ENCODE measurements around the gene C9orf43.
"Not testable (repeated sequence)": the region's sequence is repeated elsewhere in the genome, so short reads cannot be mapped to it uniquely, and the experiment has no call there.

Gene C9orf43

DNA sequence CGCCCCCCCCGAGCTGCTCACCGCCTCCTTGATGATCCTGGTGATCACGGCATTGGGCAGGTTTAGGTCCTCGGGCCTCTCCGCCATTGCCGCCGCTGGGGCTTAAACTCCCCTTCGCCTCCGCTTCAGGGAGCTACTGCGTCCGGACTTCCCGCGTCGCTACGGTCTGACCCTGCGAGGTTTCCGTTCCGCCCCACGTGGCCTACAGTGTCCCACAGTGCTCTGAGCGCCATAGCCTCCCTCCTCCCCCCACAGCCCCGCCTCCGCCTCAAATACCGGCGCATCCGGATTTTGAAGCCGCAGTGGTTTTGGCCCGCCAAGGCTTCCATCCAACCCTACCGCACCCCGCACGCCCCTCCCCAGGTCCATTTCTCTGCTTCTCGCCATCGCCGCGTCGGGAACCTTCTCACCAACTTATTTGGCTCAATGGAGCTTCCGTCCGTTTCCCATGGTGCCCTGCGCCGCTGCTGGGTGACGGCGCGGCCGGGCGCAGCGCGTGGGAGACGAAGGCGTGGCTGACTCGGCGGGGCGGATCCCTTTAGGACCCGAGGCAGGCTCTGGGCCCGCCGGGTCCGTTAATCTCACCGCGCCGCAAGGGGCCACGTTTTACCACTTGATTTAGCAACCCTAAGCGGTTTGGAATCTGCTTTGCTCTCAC lies at the start of gene C9orf43, which contains the start of gene POLE3:
Gene C9orf43, plus strand, starts transcription at position 541 of the 658 bp plus-strand sequence. CDS start 2,747 bp downstream, outside the sequence.
Gene POLE3, minus strand, starts transcription at position 469 of the 658 bp plus-strand sequence. Its CDS starts 382 bp downstream, at position 87.
- peak; percentile 93 for DNase-seq (ENCODE audit: low read depth)

GRCh38 chr9:113361304-113362018 lies 49.1 kb upstream of the C9orf43 start:
- no peak for DNase-seq (ENCODE audit: low read depth)

DNA sequence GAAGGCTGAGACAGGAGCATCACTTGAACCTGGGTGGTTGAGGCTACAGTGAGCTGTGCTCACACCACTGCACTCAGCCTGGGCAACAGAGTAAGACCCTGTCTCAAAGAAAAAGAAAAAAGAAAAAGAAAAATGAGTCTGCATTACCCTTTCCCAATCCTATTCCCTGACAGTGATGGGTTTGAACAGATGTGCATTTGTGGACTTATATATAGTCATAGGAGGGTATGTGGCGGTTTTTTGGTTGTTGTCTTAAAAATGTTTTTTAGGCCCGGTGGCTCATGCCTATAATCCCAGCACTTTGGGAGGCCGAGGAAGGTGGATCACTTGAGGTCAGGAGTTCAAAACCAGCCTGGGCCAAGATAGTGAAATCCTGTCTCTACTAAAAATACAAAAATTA lies 47.2 kb upstream of the C9orf43 start:
- no peak for DNase-seq (ENCODE audit: low read depth)

DNA sequence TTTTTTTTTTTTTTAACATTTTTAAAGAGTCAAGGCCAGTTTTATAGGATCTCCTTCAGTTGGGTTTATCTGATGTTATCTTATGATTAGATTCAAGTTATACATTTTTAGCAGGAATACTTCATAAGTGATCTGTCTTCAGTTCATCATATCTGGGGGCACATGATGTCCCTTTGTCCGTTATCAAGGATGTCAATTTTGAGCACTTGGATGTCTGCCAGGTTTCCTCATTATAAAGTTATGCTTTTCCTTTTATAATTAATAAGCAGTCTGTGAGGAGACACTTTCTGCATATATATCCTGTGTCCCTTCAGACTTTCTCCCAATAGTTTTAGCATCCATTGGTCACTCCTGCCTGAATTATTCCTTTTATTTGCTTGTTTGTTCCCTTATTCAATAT lies 45.6 kb upstream of the C9orf43 start:
- DNase-seq (ENCODE audit: low read depth), result no peak

DNA sequence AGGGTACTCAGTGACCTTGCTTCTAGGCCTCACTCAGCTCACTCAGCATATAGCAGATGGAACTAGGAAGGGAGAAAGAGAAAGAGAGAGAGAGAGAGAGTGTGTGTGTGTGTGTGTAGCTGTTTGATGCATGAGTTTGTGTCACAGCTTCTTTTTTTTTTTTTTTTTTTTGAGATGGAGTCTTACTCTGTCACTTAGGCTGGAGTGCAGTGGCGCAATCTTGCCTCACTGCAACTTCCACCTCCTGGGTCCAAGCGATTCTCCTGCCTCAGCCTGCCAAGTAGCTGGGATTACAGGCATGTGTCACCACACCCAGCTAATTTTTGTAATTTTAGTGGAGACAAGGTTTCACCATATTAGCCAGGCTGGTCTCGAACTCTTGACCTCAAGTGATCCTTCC lies 44.9 kb upstream of the C9orf43 start:
- DNase-seq (ENCODE audit: low read depth), result not testable (repeated sequence)

DNA sequence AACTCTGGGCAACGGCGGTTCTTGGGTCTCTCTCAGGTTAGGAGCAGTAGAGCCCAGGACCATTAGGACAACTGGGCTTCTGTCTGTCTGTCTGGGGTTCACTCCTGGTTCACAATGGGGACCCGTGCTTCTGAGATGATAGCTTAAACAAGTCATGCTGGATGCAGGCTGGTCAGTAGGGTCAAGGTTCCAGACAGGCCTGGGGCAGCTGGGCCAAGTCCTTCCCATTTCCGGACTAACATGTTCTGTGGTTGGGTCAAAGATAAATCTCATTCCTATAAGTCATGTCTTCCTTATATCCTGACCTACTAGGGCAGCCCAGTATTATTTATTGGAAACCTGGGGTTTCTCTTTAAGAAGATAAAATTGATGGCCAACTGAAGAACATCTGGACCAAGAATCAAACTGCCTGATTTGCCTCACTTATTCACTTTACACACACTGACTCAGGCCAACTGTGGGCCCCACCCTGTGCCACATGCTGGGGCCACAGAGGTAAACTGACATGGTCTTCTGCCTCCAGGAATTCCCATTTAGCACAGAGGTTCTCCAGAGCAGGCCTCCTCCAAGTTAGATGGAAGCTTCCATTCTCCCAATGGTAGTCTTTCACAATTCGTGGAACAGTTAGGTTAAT lies 42.1 kb upstream of the C9orf43 start:
- no peak for DNase-seq (ENCODE audit: low read depth)

GRCh38 chr9:113368982-113369854 lies 41.3 kb upstream of the C9orf43 start:
- no peak for DNase-seq (ENCODE audit: low read depth)

DNA sequence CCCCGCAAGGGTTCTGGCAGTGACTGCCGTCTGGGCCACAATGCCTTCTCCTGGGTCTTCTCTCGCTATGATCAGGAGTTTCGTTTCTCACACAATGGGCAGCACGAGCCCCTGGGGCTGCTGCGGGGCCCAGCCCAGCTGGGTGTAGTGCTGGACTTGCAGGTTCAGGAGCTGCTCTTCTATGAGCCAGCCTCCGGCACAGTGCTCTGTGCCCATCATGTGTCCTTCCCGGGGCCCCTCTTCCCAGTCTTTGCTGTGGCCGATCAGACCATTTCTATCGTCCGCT lies 40.7 kb upstream of the C9orf43 start:
- DNase-seq (ENCODE audit: low read depth), result no peak

- no peak for DNase-seq (ENCODE audit: low read depth)
Measured at GRCh38 chr9:113370806-113371325, 39.7 kb upstream of the C9orf43 start.

GRCh38 chr9:113372059-113372458 lies 38.5 kb upstream of the C9orf43 start:
- DNase-seq (ENCODE audit: low read depth), result no peak

- DNase-seq (ENCODE audit: low read depth), result no peak
Measured at GRCh38 chr9:113373256-113373655, 37.3 kb upstream of the C9orf43 start.

- no peak for DNase-seq (ENCODE audit: low read depth)
Measured at GRCh38 chr9:113373676-113374392, 36.7 kb upstream of the C9orf43 start.

DNA sequence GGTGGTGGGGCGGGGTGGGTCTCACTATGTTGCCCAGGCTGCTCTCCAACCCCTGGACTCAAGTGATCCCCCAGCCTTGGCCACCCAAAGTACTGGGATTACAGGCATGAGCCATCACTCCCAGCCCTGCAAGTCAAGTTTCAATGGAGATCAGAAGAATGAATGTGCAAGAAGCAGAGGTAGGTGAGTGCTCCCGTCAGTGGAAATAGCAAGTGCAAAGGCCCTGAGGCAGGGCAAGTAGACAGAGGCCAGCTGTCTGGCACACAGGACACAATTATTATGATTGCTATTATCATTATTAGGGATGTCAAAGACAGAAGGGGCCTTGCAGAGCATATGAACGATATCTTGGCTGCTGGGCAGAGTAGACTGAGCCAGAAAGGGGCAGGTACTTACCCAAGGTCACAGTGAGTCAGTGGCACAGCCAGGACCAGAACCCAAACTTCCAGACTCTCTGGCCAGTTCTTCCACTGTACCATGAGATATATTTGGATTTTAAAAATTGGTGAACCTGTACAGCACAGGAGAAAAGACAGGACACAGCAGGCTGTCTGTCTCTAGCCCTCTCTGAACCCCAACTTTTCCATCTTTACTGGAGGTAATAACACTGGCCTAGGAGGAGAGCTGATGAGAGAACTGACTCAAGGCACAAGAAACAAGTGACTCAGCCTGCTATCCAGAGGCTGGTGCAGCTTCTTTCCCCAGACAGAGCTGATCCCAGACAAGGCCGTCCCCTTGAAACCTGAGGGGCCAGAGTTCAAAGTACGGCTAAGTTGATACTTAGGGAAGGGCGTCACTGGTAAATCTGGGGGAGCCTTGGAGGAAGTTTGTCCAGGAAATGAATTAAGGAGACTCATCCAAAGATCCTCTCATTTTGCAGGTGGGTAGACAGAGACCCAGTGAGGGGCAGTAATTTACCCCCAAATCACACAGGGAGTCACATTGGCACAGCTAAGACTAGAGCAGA lies 35.2 kb upstream of the C9orf43 start:
- DNase-seq (ENCODE audit: low read depth), result no peak

DNA sequence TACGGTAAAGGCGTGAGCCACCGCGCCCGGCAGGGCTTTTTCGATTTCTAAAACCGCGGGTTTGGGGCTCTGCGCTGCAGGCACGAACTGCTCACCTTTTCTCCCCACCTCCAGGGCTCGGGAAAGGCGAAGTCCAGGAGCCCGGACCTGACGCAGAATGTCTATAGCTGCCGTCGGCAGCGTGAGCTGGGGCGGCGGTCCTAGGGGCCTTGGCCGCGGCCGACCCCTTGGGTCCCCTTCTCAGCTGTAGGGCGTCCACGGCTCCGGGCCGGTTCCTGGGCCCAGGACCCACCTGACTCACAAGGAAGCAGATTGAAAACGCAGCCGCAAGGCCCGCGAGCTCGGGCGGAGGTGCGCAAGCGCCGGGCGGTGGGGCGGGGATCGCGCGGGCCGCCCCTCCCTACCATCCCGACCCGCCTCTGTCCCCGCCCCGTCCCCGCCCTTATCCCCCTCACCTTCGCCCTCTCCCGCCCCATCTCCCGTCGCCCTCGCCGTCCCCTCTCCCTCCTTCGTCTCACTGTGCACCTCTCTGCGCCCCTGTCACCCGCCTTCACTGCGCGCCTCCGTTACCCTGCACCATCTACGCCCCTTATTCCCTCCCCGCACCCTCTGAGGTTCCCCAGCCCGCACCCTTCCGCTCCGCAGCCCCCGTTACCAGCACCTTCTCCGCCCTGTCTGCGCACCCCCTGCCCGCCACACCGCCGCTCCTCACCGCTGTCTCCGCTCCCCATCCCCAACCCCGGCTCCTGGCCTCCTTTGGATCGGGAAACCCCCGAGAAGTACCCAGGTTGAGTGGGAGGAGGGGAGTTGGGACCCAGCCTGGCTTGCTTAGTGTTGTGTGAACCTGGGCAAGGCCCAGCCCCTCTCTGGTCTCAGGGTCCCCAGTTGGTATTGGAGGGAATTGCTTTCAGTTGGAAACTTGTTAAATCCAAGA lies 33.6 kb upstream of the C9orf43 start, which contains the start of gene HDHD3:
Gene HDHD3, minus strand, starts transcription at position 353 of the 934 bp plus-strand sequence. CDS start 2,632 bp downstream, outside the sequence.
- DNase-seq (ENCODE audit: low read depth), result peak; percentile 60

DNA sequence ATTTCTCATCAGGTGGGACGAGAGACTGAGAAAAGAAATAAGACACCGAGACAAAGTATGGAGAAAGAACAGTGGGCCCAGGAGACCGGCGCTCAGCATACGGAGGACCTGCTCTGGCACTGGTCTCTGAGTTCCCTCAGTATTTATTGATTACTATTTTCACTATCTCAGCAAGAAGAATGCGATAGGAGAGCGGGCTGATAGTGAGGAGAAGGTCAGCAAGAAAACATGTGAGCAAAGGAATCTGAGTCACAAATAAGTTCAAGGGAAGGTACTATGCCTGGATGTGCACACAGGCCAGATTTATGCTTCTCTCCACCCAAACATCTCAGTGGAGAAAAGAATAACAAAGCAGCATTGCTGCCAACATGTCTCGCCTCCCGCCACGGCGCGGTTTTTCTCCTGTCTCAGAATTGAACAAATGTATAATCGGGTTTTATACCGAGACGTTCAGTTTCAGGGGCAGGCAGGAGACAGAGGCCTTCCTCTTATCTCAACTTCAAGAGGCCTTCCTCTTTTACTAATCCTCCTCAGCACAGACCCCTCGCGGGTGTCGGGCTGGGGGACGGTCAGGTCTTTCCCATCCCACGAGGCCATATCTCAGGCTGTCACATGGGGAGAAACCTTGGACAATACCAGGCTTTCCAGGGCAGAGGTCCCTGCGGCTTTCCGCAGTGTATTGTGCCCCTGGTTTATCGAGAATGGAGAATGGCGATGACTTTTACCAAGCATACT lies 31.3 kb upstream of the C9orf43 start:
- not testable (repeated sequence) for DNase-seq (ENCODE audit: low read depth)

DNA sequence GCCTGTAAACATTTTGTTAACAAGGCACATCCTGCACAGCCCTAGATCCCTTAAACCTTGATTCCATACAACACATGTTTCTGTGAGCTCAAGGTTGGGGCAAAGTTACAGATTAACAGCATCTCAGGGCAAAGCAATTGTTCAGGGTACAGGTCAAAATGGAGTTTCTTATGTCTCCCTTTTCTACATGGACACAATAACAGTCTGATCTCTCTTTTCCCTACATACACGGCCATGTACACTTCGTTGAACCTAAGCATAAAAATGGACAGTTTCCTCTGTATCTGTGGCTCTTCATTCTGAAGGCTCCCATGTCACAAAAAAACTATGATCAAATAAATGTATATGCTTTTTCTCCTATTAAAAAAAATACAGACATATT lies 30.7 kb upstream of the C9orf43 start:
- not testable (repeated sequence) for DNase-seq (ENCODE audit: low read depth)

GRCh38 chr9:113380869-113381378 lies 29.6 kb upstream of the C9orf43 start:
- DNase-seq (ENCODE audit: low read depth), result no peak

- DNase-seq (ENCODE audit: low read depth), result not testable (repeated sequence)
Measured at GRCh38 chr9:113381441-113381840, 29.1 kb upstream of the C9orf43 start.
